Measurements from ENCODE around the gene TENT5A. TPM values are rescaled to one million over a fixed set of nuclear protein-coding genes. Genes with fewer than 3 reads are reported as not detected.
A peak's percentile ranks its signal among the peaks of the same experiment; 100 is the strongest.

The TENT5A gene
- total RNA-seq, 6 experiments from 2014 or later, result 52.7 to 67.2 (median 62.0) TPM

DNA sequence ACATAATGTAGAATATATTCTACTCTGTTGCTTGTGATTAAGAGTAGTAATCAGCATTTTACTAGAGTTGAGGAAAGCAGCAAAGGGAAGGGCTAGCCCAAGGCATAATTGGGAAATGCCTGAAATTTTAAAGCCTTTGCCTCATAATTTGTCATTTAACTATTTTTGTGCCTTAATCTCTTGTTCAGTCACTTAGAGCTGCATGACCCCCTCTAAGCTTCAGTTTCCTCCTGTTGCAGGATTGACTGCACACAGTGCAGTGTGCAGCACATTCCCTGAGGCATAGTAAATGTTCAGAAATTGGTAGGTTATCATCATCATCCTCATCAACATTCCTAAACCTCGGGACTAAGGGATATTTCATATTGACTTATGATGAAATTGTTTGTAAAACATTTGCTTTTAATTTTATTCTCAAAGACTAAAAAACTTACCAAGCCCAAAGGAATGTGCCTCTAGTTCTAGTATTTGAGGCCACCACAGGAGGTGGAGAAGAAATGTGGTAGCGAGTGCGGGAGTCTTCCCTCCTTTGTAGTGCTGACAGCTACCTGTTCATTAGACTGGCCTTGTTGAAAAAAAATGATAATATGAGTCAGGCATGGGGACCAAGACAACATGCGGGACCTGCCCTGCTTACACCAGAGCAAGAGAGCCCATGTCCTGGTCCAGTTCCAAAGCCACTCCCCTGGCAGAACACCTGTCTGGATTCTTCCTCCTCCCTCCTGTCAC lies 14.8 kb upstream of the TENT5A start:
- Mint-ChIP-seq H3K27ac (peak overlapping the region; percentile 78), H3K36me3 (ENCODE audit: low read depth) (peaks cover 7% of the 10 kb centered on the region; the same call in 1 of the 2 replicates), H3K27me3 (ENCODE audit: insufficient read depth) (no peaks in the 10 kb centered on the region), H3K4me3 (peak overlapping the region; percentile 61), H3K4me1 (ENCODE audit: low read depth) (peaks cover 100% of the 10 kb centered on the region), H3K9me3 (no peaks in the 10 kb centered on the region)
- TF ChIP-seq, protein P1, sequence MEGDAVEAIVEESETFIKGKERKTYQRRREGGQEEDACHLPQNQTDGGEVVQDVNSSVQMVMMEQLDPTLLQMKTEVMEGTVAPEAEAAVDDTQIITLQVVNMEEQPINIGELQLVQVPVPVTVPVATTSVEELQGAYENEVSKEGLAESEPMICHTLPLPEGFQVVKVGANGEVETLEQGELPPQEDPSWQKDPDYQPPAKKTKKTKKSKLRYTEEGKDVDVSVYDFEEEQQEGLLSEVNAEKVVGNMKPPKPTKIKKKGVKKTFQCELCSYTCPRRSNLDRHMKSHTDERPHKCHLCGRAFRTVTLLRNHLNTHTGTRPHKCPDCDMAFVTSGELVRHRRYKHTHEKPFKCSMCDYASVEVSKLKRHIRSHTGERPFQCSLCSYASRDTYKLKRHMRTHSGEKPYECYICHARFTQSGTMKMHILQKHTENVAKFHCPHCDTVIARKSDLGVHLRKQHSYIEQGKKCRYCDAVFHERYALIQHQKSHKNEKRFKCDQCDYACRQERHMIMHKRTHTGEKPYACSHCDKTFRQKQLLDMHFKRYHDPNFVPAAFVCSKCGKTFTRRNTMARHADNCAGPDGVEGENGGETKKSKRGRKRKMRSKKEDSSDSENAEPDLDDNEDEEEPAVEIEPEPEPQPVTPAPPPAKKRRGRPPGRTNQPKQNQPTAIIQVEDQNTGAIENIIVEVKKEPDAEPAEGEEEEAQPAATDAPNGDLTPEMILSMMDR (IDR thresholded peaks at IDR 0.05), result no peak
- peak; percentile 84 for DNase-seq

DNA sequence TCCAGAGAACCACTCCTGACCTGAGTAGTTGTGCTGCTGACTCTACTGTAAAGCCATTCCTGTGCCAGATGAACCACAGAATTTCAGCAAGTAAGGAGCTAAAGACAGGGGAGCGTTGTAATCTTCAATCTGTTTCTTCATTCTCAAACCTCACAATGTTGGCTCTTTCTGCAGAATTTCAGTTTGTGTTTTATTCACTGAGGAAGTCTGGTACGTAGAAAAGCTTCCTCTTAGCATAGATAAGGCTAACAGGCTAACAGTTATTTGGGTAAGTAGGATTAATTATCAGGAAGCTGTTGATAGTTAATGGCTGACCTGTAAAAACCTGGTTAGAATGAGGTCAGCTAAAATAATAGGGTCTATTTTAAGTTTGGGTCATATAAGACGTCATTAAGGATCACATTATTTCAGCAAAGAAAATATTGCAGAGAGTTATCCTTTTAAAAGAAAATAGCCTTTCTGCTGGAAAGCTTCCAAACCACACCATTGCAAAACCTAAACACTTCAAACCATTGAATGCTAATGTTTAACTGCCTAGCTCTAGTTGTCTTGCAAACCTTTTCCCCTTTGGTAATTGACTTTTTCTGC lies 14.1 kb upstream of the TENT5A start:
- Mint-ChIP-seq H3K27me3 (ENCODE audit: insufficient read depth) (no peaks in the 10 kb centered on the region), H3K36me3 (ENCODE audit: low read depth) (peaks cover 7% of the 10 kb centered on the region; the same call in 1 of the 2 replicates), H3K9me3 (no peaks in the 10 kb centered on the region), H3K27ac (peak overlapping the region; percentile 78), H3K4me3 (peak overlapping the region; percentile 61), H3K4me1 (ENCODE audit: low read depth) (peaks cover 100% of the 10 kb centered on the region)
- DNase-seq, result peak; percentile 91
- TF ChIP-seq, protein P1 (IDR thresholded peaks at IDR 0.05), result no peak

DNA sequence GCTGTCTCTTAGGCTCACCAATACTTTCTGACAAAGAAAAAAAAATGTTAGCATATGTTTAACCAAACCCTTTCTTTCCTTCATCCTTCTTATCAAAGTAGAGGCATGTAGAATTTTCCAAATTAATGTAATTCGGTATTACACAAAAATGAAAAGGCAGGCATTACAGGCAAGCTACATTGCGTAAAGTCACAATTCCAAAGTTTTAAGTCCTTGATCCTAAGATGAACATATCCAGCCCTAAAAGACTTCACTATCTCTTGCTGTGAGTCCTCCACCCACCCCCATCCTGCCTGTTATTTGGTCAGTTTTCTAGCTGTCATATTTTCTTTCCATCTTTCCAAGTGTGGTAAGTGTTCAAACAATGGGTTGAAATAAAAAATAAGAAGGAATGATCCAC lies 12.1 kb upstream of the TENT5A start:
- DNase-seq, result no peak
- Mint-ChIP-seq H3K9me3 (no peaks in the 10 kb centered on the region), H3K27ac (no peak overlapping the region; the same call in 1 of the 2 replicates), H3K36me3 (ENCODE audit: low read depth) (peaks cover 7% of the 10 kb centered on the region; the same call in 1 of the 2 replicates), H3K4me1 (ENCODE audit: low read depth) (peaks cover 95% of the 10 kb centered on the region), H3K27me3 (ENCODE audit: insufficient read depth) (no peaks in the 10 kb centered on the region), H3K4me3 (no peak overlapping the region)
- TF ChIP-seq, protein P1 (IDR thresholded peaks at IDR 0.05), result no peak

DNA sequence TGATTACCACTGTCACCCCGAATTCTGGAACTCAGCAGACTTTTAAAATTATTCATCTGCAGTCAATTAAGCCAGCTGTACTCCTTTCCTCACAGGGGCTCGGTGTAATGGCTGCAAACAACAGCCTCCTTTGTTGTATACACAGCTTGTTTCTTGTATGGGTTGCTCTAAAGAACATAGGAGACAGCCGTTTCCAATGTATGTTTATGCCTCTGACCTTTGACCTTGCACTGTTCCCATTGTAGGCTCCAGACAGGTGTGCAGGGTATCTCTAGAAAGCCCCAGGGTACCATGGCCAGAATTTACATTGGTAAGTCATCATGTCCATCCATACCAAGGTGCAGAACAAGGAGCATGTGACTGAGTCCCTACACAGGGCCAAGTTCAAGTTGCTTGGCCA lies 11.5 kb upstream of the TENT5A start:
- no peak overlapping the region for H3K27ac Mint-ChIP-seq
- peaks cover 95% of the 10 kb centered on the region for H3K4me1 Mint-ChIP-seq (ENCODE audit: low read depth)
- DNase-seq, result no peak
- peaks cover 7% of the 10 kb centered on the region; the same call in 1 of the 2 replicates for H3K36me3 Mint-ChIP-seq (ENCODE audit: low read depth)
- H3K27me3 Mint-ChIP-seq (ENCODE audit: insufficient read depth), result no peaks in the 10 kb centered on the region
- no peaks in the 10 kb centered on the region for H3K9me3 Mint-ChIP-seq
- H3K4me3 Mint-ChIP-seq, result no peak overlapping the region
- TF ChIP-seq, protein P1 (IDR thresholded peaks at IDR 0.05), result no peak

DNA sequence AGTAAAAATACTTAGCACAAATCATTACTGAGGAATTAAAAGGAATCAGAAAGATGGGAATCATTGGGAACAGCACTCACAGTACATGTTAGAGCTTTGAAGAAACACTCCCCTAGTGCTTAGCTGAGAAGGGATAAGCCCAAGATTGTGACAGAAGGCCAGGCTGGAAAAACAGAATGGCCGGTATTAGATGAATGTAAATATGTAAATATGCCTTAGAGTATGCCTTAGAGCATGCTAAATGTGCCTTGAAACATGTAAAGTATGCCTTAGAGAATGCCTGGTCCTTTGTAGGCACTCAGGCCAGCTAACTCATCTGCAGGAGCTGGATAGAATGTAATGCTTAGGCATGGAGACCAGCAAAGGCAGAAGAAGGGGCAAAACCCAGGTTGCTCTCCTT lies 10.6 kb upstream of the TENT5A start:
- Mint-ChIP-seq H3K27me3 (ENCODE audit: insufficient read depth) (no peaks in the 10 kb centered on the region), H3K9me3 (no peaks in the 10 kb centered on the region), H3K27ac (peak overlapping the region; percentile 78), H3K4me3 (no peak overlapping the region), H3K4me1 (ENCODE audit: low read depth) (peaks cover 88% of the 10 kb centered on the region), H3K36me3 (ENCODE audit: low read depth) (peaks cover 7% of the 10 kb centered on the region; the same call in 1 of the 2 replicates)
- TF ChIP-seq, protein P1 (IDR thresholded peaks at IDR 0.05), result no peak
- no peak for DNase-seq

Measured in HFFc6 (cell line).